AG04449 (cell line): ENCODE measurements around the gene COL5A1.

Source experiments
- CTCF ChIA-PET: fragments of 350-600 bp; formaldehyde crosslinking; extraction: SDS; loops from one replicate; lab custom pipeline; 2021; ENCODE audit warnings: antibody characterized with exemption; lab: Yijun Ruan, JAX
- POLR2A ChIA-PET: fragments of 400-600, 350-600 bp; formaldehyde crosslinking; extraction: SDS; loops from one replicate; lab custom pipeline; 2020; ENCODE audit warnings: antibody characterized with exemption, inconsistent platforms; lab: Yijun Ruan, JAX
- DNase-seq: peaks from one replicate; pipeline ENCODE4 v3.0.0-alpha.2; 2010; ENCODE audit warnings: low read depth, low spot score
- H3K4me3 ChIP-seq: 2 replicates; pipeline ENCODE4 v1.5.1; 2011; ENCODE audit warnings: low read depth, mild to moderate bottlenecking, control low read depth, low read length
- TF ChIP-seq, protein P1 (sequence below): IDR thresholded peaks from one replicate; pipeline ENCODE4 v1.5.1; 2011; ENCODE audit warnings: mild to moderate bottlenecking, moderate library complexity, low read length, control low read depth, inconsistent platforms; ENCODE audit not compliant: insufficient read depth; ENCODE audit errors: missing control alignments

Gene COL5A1

DNA sequence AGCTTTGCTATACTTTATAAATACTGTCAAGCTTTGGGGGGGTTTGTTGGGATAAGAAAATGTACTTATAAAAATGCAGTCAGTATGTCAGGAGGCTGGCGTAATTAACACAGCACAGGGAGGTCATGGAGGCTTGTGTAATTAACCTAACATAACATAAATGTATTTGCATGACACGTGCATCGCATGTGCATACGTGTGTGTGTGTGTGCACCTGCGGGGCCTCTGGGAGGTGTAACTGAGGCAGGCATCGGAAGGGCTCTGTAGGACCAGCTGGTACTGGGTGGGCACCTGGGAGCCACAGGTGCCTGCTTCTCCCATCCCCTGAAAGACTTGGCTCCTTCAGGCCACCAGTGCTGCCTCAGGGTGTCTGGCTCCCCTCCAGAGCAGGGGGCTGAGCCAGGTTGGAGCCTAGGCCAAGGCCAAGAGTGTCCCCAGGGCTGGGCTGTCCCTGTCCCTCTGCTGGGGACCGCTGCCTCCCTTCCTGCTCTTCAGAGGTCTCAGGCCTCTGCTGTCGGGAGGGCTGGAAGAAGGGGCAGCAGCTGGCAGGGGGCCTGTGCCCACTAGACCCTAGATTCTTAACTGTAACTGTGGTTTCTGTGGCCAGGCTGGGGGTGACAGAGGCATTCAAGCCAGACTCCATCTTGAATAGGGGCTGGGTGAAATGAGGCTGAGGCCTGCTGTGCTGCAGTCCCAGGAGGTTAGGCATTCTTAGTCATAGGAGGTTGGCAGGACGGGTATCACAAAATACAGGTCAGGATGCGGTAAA is 248.0 kb downstream of the COL5A1 start:
- no peak overlapping the region for H3K4me3 ChIP-seq
- no peak for DNase-seq
- TF ChIP-seq, protein P1, sequence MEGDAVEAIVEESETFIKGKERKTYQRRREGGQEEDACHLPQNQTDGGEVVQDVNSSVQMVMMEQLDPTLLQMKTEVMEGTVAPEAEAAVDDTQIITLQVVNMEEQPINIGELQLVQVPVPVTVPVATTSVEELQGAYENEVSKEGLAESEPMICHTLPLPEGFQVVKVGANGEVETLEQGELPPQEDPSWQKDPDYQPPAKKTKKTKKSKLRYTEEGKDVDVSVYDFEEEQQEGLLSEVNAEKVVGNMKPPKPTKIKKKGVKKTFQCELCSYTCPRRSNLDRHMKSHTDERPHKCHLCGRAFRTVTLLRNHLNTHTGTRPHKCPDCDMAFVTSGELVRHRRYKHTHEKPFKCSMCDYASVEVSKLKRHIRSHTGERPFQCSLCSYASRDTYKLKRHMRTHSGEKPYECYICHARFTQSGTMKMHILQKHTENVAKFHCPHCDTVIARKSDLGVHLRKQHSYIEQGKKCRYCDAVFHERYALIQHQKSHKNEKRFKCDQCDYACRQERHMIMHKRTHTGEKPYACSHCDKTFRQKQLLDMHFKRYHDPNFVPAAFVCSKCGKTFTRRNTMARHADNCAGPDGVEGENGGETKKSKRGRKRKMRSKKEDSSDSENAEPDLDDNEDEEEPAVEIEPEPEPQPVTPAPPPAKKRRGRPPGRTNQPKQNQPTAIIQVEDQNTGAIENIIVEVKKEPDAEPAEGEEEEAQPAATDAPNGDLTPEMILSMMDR: no peak
- CTCF ChIA-PET: no interaction called here
- POLR2A ChIA-PET: no interaction called here

DNA sequence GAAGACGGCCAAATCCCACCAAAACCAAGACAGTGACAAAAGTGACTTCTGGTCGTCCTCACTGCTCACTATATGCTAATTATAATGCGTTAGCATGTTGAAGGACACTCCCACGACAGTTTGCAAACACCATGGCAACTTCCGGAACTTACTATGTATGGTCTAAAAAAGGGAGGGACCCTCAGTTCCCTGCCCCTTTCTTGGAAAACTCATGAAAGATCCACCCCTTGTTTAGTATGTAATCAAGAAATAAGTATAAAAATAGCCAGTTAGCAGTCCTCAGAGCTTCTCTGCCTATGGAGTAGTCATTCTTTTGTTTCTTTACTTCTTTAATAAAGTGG is 248.5 kb downstream of the COL5A1 start:
- TF ChIP-seq, protein P1: no peak
- POLR2A ChIA-PET: no interaction called here
- no peak for DNase-seq
- CTCF ChIA-PET: no interaction called here
- H3K4me3 ChIP-seq: no peak overlapping the region

DNA sequence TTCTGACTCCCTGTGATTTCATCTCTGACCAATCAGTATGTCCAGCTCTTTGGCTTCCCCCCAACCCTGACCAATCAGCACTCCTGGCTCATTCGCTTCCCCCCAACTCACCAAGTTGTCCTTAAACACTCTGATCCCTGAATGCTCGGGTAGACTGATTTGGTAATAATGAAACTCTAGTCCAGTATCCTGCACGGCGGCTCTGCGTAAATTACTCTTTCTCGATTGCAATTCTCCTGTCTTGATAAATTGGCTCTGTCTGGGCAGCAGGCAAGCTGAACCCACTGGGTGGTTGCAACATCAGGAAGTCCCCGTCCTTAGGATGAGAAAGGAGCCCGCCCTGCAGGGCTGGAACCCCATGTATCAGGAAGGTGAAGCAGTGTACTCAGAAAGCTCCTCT is 249.4 kb downstream of the COL5A1 start:
- TF ChIP-seq, protein P1: no peak
- H3K4me3 ChIP-seq: no peak overlapping the region
- POLR2A ChIA-PET: no interaction called here
- no peak for DNase-seq
- CTCF ChIA-PET: no interaction called here

DNA sequence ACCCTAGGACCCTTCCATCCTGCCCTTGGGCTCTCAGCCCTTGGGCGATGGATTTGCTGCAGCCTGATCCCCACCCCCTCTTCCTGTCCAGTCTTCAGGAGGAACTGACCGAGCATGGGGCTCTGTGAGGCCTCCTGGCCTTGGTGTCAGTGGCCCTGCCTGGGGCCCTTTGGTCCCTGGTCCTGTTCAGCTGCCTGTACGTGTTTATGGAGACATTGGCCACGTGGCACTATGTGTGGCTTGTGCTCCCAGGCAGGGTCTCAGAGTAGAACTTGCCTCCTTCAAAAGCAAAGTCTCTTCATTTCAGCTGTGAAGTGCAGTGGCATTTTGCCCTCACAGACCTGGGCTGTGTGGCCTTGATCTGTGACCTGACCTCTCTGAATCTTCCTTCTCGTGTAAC is 250.1 kb downstream of the COL5A1 start:
- no peak for DNase-seq
- H3K4me3 ChIP-seq: no peak overlapping the region
- TF ChIP-seq, protein P1: no peak
- ChIA-PET POLR2A (no interaction called here), CTCF (no interaction called here)

DNA sequence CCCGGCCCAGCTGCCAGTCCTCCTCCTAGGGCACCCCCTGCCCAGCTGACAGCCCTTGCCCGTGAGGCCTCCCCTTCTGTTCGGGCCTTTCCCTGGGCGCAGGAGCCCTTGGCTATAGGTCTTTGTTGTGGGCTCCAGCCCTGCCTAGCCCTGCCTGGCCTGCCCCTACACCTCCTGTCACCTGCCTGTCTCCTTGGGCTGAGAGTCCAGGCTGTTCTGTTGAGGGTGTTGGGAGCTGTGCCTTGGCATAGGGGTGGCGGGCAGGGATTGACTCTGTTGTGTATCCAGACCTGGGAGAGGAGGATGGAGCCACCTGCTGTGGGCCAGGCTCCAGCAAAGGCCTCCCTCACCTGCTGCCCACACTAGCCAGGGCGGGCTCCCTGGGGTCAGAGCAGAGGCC is 250.6 kb downstream of the COL5A1 start:
- TF ChIP-seq, protein P1: no peak
- DNase-seq: no peak
- CTCF ChIA-PET: no interaction called here
- H3K4me3 ChIP-seq: no peak overlapping the region
- POLR2A ChIA-PET: no interaction called here

DNA sequence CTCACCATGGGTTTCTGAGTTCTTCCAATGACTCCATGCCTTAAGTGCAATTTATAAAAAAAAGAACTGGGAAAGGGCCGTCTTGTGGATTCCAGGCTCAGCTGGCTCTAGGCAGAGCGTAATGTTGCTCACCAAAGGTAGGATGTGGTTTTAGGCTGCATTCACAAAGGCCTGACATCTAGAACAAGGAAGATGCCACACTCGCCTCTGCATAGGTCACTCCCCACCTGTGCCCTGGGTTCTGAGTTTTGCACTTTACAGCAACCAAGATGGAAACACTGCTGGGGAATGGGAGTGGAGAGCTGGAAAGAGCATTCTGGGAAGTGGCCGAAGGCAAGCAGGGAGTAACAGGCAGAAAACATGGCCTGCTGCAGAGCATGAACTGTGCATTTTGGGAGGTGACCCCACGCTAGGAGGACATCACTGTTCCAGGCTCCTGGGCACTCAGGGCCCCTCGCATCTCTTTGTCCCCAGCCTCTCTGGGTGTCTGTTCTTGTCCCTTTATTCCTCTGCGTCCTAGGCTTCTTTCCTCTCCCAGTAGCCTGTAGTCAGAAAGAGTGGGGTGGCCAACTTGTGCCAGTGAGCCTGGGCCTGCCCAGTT is 251.3 kb downstream of the COL5A1 start:
- TF ChIP-seq, protein P1: no peak
- CTCF ChIA-PET: no interaction called here
- POLR2A ChIA-PET: no interaction called here

More for the DNA sequence above, 251.3 kb downstream of the COL5A1 start:
- DNase-seq: no peak
- no peak overlapping the region for H3K4me3 ChIP-seq
